NCI-H1694 treated with DMSO at 0.1 percent for 48 hours (cell line): ENCODE measurements around the gene ST3GAL2.
"Not testable (repeated sequence)": the region's sequence is repeated elsewhere in the genome, so short reads cannot be mapped to it uniquely, and the experiment has no call there.

Source experiments
- DNase-seq: peaks from one replicate; lab custom pipeline; 2025; lab: John Stamatoyannopoulos, UW

ST3GAL2 gene

DNA sequence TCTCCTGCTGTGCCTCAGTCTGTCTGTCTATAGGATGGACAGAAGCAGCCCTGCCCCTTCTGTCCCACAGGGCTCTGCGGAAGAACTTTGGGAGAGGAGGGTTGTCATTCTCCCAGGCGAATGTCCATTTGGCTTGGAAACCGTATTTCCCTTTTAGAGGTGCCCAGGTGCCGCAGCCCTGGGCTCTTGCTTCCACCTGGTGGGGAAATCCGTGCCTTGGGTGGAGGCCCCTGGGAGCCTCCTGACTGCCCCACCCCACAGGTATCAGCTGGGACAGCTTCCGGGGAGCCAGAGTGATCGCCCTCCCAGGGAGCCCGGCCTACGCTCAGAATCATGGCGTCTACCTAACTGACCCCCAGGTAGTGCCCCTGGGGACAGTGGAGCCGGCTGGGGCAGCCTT lies 28.2 kb upstream of the ST3GAL2 start:
- DNase-seq = no peak

GRCh38 chr16:70466805-70467076 lies 27.8 kb upstream of the ST3GAL2 start:
- DNase-seq = no peak

- no peak for DNase-seq
Observed at GRCh38 chr16:70465999-70466804, 27.3 kb upstream of the ST3GAL2 start.

DNA sequence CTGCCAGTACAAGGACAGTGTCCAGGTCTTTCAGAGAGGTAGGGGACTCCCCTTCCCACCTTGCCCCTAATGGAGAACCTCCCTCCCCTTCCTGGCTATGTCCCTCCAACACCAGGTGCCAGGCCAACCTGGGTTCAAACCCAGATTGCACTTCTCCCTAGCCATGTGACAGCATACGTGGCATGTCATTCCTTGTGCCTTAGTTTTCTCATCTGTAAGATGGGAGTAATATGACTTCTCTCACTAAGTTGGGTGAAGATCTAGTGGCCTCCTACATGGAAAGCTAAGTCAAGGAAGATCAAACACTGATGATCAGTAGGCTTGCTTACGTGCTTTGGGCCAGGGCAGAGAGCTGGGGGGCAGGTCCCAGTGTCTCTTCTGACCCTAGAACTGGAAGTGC lies 24.3 kb upstream of the ST3GAL2 start:
- no peak for DNase-seq

- no peak for DNase-seq
Observed at GRCh38 chr16:70460737-70461261, 21.9 kb upstream of the ST3GAL2 start.

DNA sequence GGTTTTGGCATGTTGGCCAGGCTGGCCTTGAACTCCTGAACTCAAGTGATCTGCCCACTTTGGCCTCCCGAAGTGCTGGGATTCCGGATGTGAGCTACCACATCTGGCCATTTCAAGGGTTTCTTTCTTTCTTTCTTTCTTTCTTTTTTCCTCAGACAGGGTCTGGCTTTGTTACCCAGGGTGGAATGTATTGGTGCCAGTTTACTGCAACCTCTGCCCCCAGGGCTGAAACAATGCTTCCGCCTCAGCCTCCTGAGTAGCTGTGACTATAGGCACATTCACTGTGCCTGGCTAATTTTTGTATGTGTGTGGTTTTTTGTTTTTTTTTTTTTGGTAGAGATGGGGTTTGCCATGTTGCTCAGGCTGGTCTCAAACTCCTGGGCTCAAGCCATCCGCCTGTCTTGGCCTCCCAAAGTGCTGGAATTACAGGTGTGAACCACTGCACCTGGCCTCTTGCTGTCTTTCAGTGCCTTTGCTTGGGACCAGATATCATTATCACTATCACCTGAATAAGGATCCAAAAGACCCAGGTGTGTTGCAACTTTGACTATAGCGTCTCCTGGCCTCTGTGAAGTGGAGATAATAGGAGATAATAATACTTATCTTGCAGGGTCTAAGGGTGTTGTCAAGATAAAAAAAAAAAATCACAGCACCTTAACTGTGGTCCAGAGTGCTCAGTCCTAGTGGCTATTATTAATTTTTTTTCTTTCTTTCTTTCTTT lies 18.7 kb upstream of the ST3GAL2 start:
- no peak for DNase-seq

- no peak for DNase-seq
Observed at GRCh38 chr16:70455910-70456309, 17.0 kb upstream of the ST3GAL2 start.

GRCh38 chr16:70454222-70455034 lies 15.5 kb upstream of the ST3GAL2 start, which contains the start of gene FCSK:
TSS of gene FCSK (plus strand) at chr16:70454595. CDS start at chr16:70463191, 8,596 bp downstream.
- peak; percentile 67 for DNase-seq

- DNase-seq = no peak
Observed at GRCh38 chr16:70453892-70454221, 15.0 kb upstream of the ST3GAL2 start.

GRCh38 chr16:70453117-70453891 lies 14.4 kb upstream of the ST3GAL2 start:
- no peak for DNase-seq

DNA sequence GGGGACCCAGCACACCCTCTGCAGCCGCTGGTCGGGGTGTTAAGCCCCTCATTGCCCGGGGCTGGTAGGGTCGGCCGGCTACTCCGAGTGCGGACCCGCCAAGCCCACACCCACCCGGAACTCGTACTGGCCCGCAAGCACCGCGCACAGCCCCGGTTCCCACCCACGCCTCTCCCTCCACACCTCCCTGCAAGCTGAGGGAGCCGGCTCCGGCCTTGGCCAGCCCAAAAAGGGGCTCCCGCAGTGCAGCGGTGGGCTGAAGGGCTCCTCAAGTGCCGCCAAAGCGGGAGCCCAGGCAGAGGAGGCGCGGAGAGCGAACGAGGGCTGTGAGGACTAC lies 12.1 kb upstream of the ST3GAL2 start:
- not testable (repeated sequence) for DNase-seq

DNA sequence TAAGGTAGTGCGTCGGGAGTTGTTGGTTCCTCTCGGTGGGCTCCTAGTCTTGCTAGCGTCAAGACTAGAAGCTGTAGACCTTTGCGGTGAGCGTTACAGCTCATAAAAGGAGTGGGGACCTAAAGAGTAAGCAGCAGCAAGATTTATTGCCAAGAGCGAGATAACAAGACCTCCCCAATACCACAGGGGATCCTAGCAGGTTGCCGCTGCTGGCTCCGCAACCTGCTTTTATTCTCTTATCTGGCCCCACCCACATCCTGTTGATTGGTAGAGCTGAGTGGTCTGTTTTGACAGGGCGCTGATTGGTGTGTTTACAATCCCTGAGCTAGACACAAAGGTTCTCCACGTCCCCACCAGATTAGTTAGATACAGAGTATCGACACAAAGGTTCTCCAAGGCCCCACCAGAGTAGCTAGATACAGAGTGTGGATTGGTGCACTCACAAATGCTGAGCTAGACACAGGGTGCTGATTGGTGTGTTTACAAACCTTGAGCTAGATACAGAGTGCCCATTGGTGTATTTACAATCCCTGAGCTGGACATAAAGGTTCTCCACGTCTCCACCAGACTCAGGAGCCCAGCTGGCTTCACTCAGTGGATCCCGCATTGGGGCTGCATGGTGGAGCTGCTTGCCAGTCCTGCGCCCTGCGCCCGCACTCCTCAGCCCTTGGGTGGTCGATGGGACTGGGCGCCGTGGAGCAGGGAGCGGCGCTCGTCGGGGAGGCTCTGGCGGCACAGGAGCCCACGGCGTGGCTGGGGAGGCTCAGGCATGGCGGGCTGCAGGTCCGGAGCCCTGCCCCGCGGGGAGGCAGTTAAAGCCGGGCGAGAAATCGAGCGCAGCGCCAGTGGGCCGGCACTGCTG lies 11.5 kb upstream of the ST3GAL2 start:
- not testable (repeated sequence) for DNase-seq

DNA sequence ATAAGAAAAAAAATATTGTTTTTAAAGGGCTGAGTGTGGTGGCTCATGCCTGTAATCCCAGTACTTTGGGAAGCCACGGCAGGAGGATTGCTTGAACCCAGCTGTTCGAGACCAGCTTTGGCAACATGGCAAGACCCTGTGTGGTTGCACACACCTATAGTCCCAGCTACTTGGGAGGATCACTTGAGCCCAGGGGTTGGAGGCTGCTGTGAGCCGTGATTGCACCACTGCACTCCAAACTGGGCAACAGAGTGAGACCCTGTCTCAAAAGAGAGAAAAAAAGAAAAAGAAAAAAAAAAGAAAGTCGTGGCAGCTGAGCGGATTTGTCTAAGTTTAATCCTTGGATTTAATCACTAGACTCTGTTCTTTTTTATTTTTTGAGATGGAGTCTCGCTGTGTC lies 9.2 kb upstream of the ST3GAL2 start:
- DNase-seq = no peak

GRCh38 chr16:70444249-70445063 lies 5.6 kb upstream of the ST3GAL2 start:
- DNase-seq = no peak

GRCh38 chr16:70442344-70442743 lies 3.4 kb upstream of the ST3GAL2 start:
- DNase-seq = no peak

DNA sequence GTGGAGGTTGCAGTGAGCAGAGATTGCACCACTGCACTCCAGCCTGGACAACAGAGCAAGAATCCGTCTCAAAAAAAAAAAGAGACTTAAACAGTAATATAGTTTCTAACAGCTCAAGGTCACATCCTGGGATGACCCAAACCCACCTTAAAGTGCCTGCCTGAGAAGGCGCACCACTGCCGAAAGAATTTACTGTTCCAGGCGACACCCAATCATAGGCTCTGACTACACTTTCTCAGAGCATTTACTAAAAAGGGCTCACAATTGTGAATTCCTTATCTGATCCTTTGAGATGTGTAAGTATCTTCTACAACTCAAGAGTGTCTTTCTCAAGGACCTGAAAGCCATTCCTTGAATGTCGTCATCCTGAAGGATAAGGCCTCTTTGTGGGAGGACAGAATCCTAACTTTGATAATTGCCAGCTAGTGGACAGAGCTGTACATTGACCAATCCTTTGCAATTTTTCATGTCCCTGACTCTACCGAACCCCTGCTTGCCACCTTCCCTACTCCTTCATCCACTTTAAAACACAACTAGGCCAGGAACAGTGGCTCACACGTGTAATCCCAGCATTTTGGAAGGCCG lies 2.6 kb upstream of the ST3GAL2 start:
- DNase-seq = no peak

DNA sequence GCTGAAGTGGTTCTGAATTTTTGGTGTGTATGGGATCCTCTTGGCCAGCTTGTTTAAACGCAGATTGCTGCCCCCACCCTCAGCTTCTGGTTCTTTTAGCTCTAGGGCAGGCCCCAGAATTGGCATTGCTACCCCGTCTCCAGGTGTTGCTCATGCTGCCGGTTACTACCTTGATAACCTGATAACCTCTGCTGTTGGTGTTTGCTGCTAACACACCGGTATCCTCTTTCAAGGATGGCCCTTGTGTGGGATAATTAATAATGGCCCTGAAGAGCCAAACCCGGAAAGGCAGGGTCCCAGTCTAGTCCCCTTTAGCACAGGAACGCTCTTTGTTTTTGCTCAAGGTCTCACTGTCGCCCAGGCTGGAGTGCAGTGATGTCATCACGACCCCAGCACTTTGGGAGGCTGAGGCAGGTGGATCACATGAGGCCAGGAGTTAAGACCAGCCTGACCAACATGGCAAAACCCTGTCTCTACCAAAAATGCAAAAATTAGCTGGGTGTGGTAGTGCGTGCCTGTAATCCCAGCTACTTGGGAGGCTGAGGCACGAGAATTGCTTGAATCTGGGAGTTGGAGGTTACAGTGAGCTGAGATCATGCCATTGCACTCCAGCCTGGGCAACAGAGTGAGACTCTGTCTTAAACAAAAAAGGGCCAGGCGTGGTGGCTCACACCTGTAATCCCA lies 1.3 kb upstream of the ST3GAL2 start:
- no peak for DNase-seq

- DNase-seq = no peak
Observed at GRCh38 chr16:70438585-70438968, 323 bp downstream of the ST3GAL2 start.
